CD14-positive monocyte (primary cell): ENCODE measurements around the gene CHCHD6. TPM values are rescaled to one million over a fixed set of nuclear protein-coding genes. Genes with fewer than 3 reads are reported as not detected.

Experiments
- DNase-seq, 3 donors: peaks; one replicate each; pipeline ENCODE4 v3.0.0-alpha.2; 2011 to 2022
- H2AFZ ChIP-seq: 2 replicates; pipeline ENCODE4 v1.6.0; 2012; ENCODE audit warnings: mild to moderate bottlenecking, low read depth, low read length, inconsistent platforms; ENCODE audit not compliant: insufficient read depth, poor library complexity, severe bottlenecking
- H3K27ac ChIP-seq, 2 donors: 1 replicate in 1 of 2; 2 replicates in 1 of 2; pipeline ENCODE4 v1.5.1; 2012 to 2013; ENCODE audit warnings: low read length in 2 of 2, control low read depth in 1 of 2, inconsistent platforms in 1 of 2, low read depth in 1 of 2, mild to moderate bottlenecking in 1 of 2
- H3K27me3 ChIP-seq, 2 donors: one replicate each; pipeline versions ENCODE4 v1.6.0 to v1.6.1; 2011 to 2013; ENCODE audit warnings: low read length in 2 of 2; ENCODE audit not compliant: control insufficient read depth in 2 of 2, insufficient read depth in 2 of 2
- H3K36me3 ChIP-seq, 2 donors: replicated peaks in 1 of 2; 1 replicate in 1 of 2; 2 replicates in 1 of 2; pipeline versions ENCODE4 v1.5.1 to v1.6.1; 2012 to 2013; ENCODE audit warnings: low read length in 2 of 2, control low read depth in 1 of 2, inconsistent platforms in 1 of 2, mild to moderate bottlenecking in 1 of 2; ENCODE audit not compliant: insufficient read depth in 2 of 2, control insufficient read depth in 1 of 2
- H3K4me1 ChIP-seq, 2 donors: 1 replicate in 1 of 2; 2 replicates in 1 of 2; pipeline versions ENCODE4 v1.5.1 to v1.6.1; 2012 to 2013; ENCODE audit warnings: low read length in 2 of 2, control low read depth in 1 of 2, inconsistent platforms in 1 of 2, mild to moderate bottlenecking in 1 of 2, moderate library complexity in 1 of 2; ENCODE audit not compliant: insufficient read depth in 2 of 2, control insufficient read depth in 1 of 2
- H3K4me2 ChIP-seq: replicated peaks from 2 replicates; pipeline ENCODE3; 2012; ENCODE audit warnings: low read length, moderate library complexity, mild to moderate bottlenecking; ENCODE audit not compliant: poor library complexity, severe bottlenecking; ENCODE audit errors: extremely low read depth
- H3K4me3 ChIP-seq, 3 experiments: fragments of 200-600 bp in 1 of 3; sonication (generic) in 1 of 3; replicated peaks in 1 of 3; 1 replicate in 2 of 3; 2 replicates in 1 of 3; pipeline ENCODE4 v1.5.1; 2011 to 2013; ENCODE audit warnings: low read length in 3 of 3, mild to moderate bottlenecking in 3 of 3, control low read depth in 2 of 3, low read depth in 2 of 3, inconsistent platforms in 1 of 3, moderate library complexity in 1 of 3
- H3K79me2 ChIP-seq: 2 replicates; pipeline ENCODE4 v1.6.0; 2012; ENCODE audit warnings: mild to moderate bottlenecking, control low read depth, inconsistent platforms, low read length, moderate library complexity; ENCODE audit not compliant: insufficient read depth
- H3K9ac ChIP-seq: 2 replicates; pipeline ENCODE4 v1.6.0; 2017; ENCODE audit warnings: low read length, mild to moderate bottlenecking; ENCODE audit not compliant: insufficient read depth, poor library complexity, severe bottlenecking
- H3K9me3 ChIP-seq, 2 donors: replicated peaks in 1 of 2; 1 replicate in 1 of 2; 2 replicates in 1 of 2; pipeline versions ENCODE4 v1.5.1 to v1.6.1; 2012 to 2013; ENCODE audit warnings: low read length in 2 of 2, control low read depth in 1 of 2; ENCODE audit not compliant: control insufficient read depth in 1 of 2, insufficient read depth in 1 of 2
- H4K20me1 ChIP-seq: 2 replicates; pipeline ENCODE4 v1.6.0; 2012; ENCODE audit warnings: mild to moderate bottlenecking, low read length, control low read depth, moderate library complexity; ENCODE audit not compliant: insufficient read depth
- H3K27ac Mint-ChIP-seq, 7 donors: one replicate each; pipeline ENCODE4 v1.8.0; 2020; ENCODE audit warnings: mild to moderate bottlenecking in 7 of 7, mixed read lengths in 7 of 7, moderate library complexity in 6 of 7, inconsistent platforms in 2 of 7
- H3K27me3 Mint-ChIP-seq, 3 donors: one replicate each; pipeline ENCODE4 v1.8.0; 2021 to 2022; ENCODE audit warnings: low read depth in 3 of 3, mild to moderate bottlenecking in 3 of 3, mixed read lengths in 3 of 3, moderate library complexity in 3 of 3, inconsistent platforms in 1 of 3
- H3K36me3 Mint-ChIP-seq, 2 donors: one replicate each; pipeline ENCODE4 v1.8.0; 2020; ENCODE audit warnings: mixed read lengths in 2 of 2, inconsistent platforms in 1 of 2, mild to moderate bottlenecking in 1 of 2
- H3K4me1 Mint-ChIP-seq: one replicate; pipeline ENCODE4 v1.8.0; 2020; ENCODE audit warnings: mild to moderate bottlenecking, mixed read lengths
- H3K4me3 Mint-ChIP-seq, 2 donors: one replicate each; pipeline ENCODE4 v1.8.0; 2020; ENCODE audit warnings: mild to moderate bottlenecking in 2 of 2, mixed read lengths in 2 of 2, moderate library complexity in 1 of 2
- H3K9me3 Mint-ChIP-seq, 7 donors: one replicate each; pipeline ENCODE4 v1.8.0; 2020 to 2022; ENCODE audit warnings: mixed read lengths in 7 of 7, mild to moderate bottlenecking in 6 of 7, moderate library complexity in 6 of 7, inconsistent platforms in 2 of 7
- WGBS: methylation state at CpG from one replicate; pipeline ENCODE4 v1.1.5; 2013; ENCODE audit warnings: missing lambda C conversion rate; ENCODE audit not compliant: insufficient coverage; 5-methylcytosine and 5-hydroxymethylcytosine counted together
- intact Hi-C, 2 donors: fragments of 100-400 bp; cut with micrococcal nuclease; formaldehyde crosslinking; loops; one replicate each; pipeline versions ENCODE4 v1.15.0 to v1.15.1; 2023
- polyA plus RNA-seq, 3 donors: library from polyadenylated mRNA; depleted of rRNA in 1 of 3; unstranded in 2 of 3; stranded (reverse) in 1 of 3; fragments of 300-500 nt in 2 of 3; fragments of >200 nt in 1 of 3; fragmentation: Illumina TruSeq in 2 of 3; gene quantifications; 1 replicate in 2 of 3; 2 replicates in 1 of 3; pipeline ENCODE4 v1.2.3, GENCODE V29; 2012 to 2021
- TF ChIP-seq, protein P1 (sequence below): fragments of 200-600 bp; IDR thresholded peaks from one replicate; pipeline ENCODE4 v1.8.0; 2022; ENCODE audit warnings: antibody characterized with exemption, mild to moderate bottlenecking

The CHCHD6 gene
- polyA plus RNA-seq, 3 donors: 1.1 to 1.8 (median 1.8) TPM

DNA sequence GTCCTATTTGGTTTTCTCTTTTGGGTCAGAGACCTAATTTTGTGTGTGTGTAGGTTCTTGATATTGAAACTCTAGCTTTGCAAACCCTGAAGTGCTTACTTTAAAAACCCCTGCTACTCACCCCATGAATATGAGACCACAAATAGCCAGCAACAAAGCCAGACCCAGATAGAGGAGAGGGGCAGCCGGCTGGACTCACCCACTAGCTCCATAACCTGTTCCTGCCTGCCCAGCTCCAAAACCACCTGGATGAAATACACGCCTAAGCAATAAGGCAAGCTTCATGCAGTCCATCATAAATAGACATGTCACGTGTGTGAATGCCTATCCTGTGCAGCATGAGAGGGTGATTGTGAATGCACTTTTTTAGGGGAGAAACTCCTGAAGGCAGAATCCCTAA is 45.5 kb upstream of the CHCHD6 start:
- intact Hi-C loops: no loop called here
- Histone ChIP-seq H3K27ac (no peak overlapping the region), H3K4me3 (no peak overlapping the region), H3K9ac (no peak overlapping the region), H3K36me3 (no peaks in the 10 kb centered on the region), H3K27me3 (peaks cover 0 to 11% of the 10 kb centered on the region in 2 donors), H3K4me2 (no peak overlapping the region), H3K9me3 (peaks cover 12 to 13% of the 10 kb centered on the region in 2 donors), H4K20me1 (no peaks in the 10 kb centered on the region), H2AFZ (no peak overlapping the region), H3K79me2 (no peaks in the 10 kb centered on the region), H3K4me1 (peaks cover 2 to 13% of the 10 kb centered on the region in 2 donors)
- 95% methylated on average over 2 of the region's 3 CpGs for WGBS
- H3K4me3 Mint-ChIP-seq: no peak overlapping the region
- TF ChIP-seq, protein P1, sequence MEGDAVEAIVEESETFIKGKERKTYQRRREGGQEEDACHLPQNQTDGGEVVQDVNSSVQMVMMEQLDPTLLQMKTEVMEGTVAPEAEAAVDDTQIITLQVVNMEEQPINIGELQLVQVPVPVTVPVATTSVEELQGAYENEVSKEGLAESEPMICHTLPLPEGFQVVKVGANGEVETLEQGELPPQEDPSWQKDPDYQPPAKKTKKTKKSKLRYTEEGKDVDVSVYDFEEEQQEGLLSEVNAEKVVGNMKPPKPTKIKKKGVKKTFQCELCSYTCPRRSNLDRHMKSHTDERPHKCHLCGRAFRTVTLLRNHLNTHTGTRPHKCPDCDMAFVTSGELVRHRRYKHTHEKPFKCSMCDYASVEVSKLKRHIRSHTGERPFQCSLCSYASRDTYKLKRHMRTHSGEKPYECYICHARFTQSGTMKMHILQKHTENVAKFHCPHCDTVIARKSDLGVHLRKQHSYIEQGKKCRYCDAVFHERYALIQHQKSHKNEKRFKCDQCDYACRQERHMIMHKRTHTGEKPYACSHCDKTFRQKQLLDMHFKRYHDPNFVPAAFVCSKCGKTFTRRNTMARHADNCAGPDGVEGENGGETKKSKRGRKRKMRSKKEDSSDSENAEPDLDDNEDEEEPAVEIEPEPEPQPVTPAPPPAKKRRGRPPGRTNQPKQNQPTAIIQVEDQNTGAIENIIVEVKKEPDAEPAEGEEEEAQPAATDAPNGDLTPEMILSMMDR: no peak
- peaks cover 7% of the 10 kb centered on the region for H3K4me1 Mint-ChIP-seq
- H3K36me3 Mint-ChIP-seq: no peaks in the 10 kb centered on the region
- peaks cover 7 to 19% (median 13%) of the 10 kb centered on the region in 7 donors for H3K9me3 Mint-ChIP-seq
- H3K27ac Mint-ChIP-seq: no peak overlapping the region
- peaks cover 11 to 42% (median 22%) of the 10 kb centered on the region in 3 donors for H3K27me3 Mint-ChIP-seq
- DNase-seq: no peak

DNA sequence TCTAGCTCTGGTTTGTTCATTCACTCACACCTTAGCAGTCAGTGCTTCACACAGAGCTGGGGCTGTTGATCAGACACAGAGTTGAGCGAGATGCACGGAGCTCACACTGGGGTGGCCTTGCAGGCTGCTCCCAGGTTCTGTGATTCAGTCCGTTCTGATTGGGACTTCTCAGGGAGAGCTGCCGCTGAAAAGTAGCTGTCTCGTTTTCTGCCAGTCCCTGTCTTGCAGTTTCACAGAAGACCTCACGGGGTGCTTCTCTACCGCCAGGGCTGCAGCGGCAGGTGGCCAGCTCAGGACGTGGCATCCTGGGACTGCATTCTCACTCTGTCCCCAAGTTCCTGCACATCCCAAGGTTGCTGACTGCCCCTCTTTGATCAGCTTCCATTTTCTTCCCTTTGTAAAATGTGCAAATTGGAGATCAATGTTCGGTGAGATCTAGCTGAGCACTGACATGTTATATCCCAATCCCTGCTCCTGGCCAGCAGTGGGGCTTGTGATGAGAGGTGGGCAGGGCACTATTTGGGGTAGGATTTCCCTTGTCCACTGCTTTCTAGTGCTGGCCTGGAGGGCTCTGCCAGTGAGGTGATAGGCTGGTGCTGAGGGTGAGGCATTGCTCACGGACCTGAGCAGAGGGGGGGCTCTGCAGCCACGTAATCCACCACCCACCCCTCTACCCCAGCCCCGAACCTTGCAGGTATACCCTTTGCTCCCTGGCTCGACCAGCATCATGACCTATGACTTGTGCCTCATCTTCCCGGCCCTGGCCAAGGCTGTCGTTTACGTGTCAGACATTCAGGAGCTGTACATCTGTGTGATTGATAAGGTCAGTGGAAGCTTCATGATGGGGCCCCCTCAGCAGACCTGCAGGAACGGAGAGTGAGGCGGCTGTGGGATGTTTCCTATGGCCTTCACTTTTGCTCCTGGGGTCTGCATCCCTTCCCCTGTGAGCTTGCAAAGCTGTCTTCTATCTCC is 43.8 kb upstream of the CHCHD6 start:
- H3K4me2 ChIP-seq: no peak overlapping the region
- intact Hi-C loops: no loop called here
- H3K9ac ChIP-seq: no peak overlapping the region
- H3K27ac ChIP-seq: no peak overlapping the region
- no peak for DNase-seq
- peaks cover 0 to 1% of the 10 kb centered on the region in 2 donors for H3K4me1 ChIP-seq
- H2AFZ ChIP-seq: no peak overlapping the region
- no peak overlapping the region for H3K4me3 Mint-ChIP-seq
- no peaks in the 10 kb centered on the region for H3K79me2 ChIP-seq
- no peaks in the 10 kb centered on the region for H3K36me3 Mint-ChIP-seq
- peaks cover 0 to 10% of the 10 kb centered on the region in 2 donors for H3K27me3 ChIP-seq
- peaks cover 11 to 37% (median 17%) of the 10 kb centered on the region in 3 donors for H3K27me3 Mint-ChIP-seq
- H3K4me3 ChIP-seq: no peak overlapping the region
- H3K36me3 ChIP-seq: no peaks in the 10 kb centered on the region
- peaks cover 7 to 19% (median 13%) of the 10 kb centered on the region in 7 donors for H3K9me3 Mint-ChIP-seq
- no peak overlapping the region for H3K27ac Mint-ChIP-seq
- WGBS: 82% methylated on average over 14 of the region's 19 CpGs
- H4K20me1 ChIP-seq: no peaks in the 10 kb centered on the region
- peaks cover under 1% of the 10 kb centered on the region for H3K4me1 Mint-ChIP-seq
- H3K9me3 ChIP-seq: peaks cover 12 to 13% of the 10 kb centered on the region in 2 donors
- TF ChIP-seq, protein P1: no peak
